ENCODE data around the gene RPL35.
"Not testable (repeated sequence)": the region's sequence is repeated elsewhere in the genome, so short reads cannot be mapped to it uniquely, and the experiment has no call there.

RPL35 gene

GRCh38 chr9:124852121-124852828 lies 9.5 kb downstream of the RPL35 start:
- TF ChIP-seq ZNF274 (IDR thresholded peaks at IDR 0.05; ENCODE audit: low read depth, low read length) = no peak
- no peak for TF ChIP-seq SUZ12 (IDR thresholded peaks at IDR 0.05; ENCODE audit: extremely low read depth, insufficient read depth, insufficient read length)
- Histone ChIP-seq H3K4me1 (ENCODE audit: insufficient read depth, insufficient read length) (peaks cover 22% of the 10 kb centered on the region), H3K9ac (ENCODE audit: insufficient read length, low read depth) (peak overlapping the region; percentile 77), H3K27me3 (ENCODE audit: insufficient read depth, insufficient read length) (no peaks in the 10 kb centered on the region), H3K36me3 (ENCODE audit: insufficient read depth, insufficient read length, low read length) (peaks cover 20% of the 10 kb centered on the region), H3K9me3 (ENCODE audit: insufficient read depth, low read length) (no peaks in the 10 kb centered on the region), H3K4me3 (ENCODE audit: insufficient read length, low read depth) (peak overlapping the region; percentile 40)
- no peak for DNase-seq (ENCODE audit: low read depth, low spot score)

- Histone ChIP-seq H3K9ac (ENCODE audit: insufficient read length, low read depth) (no peak overlapping the region), H3K4me3 (ENCODE audit: insufficient read length, low read depth) (no peak overlapping the region), H3K9me3 (ENCODE audit: insufficient read depth, low read length) (no peaks in the 10 kb centered on the region), H3K27me3 (ENCODE audit: insufficient read depth, insufficient read length) (no peaks in the 10 kb centered on the region), H3K4me1 (ENCODE audit: insufficient read depth, insufficient read length) (peaks cover 11% of the 10 kb centered on the region), H3K36me3 (ENCODE audit: insufficient read depth, insufficient read length, low read length) (no peaks in the 10 kb centered on the region)
- TF ChIP-seq SUZ12 (IDR thresholded peaks at IDR 0.05; ENCODE audit: extremely low read depth, insufficient read depth, insufficient read length) = no peak
- DNase-seq (ENCODE audit: low read depth, low spot score) = no peak
Measured at GRCh38 chr9:124849801-124850200, 12.0 kb downstream of the RPL35 start.

DNA sequence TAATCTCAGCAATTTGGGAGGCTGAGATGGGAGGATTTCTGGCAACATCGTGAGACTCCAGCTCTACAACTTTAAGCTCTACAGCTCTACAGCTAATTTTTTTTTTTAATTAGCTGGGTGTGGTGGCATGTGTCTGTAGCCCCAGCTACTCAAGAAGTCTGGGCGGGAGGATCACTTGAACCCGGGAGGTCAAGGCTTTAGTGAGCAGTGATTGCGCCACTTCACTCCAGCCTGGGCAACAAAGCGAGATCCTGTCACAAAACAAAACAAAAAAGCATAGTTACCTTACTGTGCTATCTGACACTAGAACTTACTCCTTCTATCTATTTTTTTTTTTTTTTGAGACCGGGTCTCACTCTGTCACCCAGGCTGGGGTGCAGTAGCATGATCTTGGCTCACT lies 14.8 kb downstream of the RPL35 start:
- H3K27me3 ChIP-seq (ENCODE audit: insufficient read depth, insufficient read length) = no peaks in the 10 kb centered on the region
- TF ChIP-seq YY1 (IDR thresholded peaks at IDR 0.05; ENCODE audit: insufficient read depth, insufficient read length) (no peak), SUZ12 (IDR thresholded peaks at IDR 0.05; ENCODE audit: extremely low read depth, insufficient read depth, insufficient read length) (no peak), ZNF274 (IDR thresholded peaks at IDR 0.05; ENCODE audit: low read depth, low read length) (no peak)
- no peaks in the 10 kb centered on the region for H3K9me3 ChIP-seq (ENCODE audit: insufficient read depth, low read length)
- no peak overlapping the region for H3K4me3 ChIP-seq (ENCODE audit: insufficient read length, low read depth)
- DNase-seq (ENCODE audit: low read depth, low spot score) = no peak
- H3K9ac ChIP-seq (ENCODE audit: insufficient read length, low read depth) = no peak overlapping the region
- H3K4me1 ChIP-seq (ENCODE audit: insufficient read depth, insufficient read length) = peaks cover 6% of the 10 kb centered on the region
- no peaks in the 10 kb centered on the region for H3K36me3 ChIP-seq (ENCODE audit: insufficient read depth, insufficient read length, low read length)

DNA sequence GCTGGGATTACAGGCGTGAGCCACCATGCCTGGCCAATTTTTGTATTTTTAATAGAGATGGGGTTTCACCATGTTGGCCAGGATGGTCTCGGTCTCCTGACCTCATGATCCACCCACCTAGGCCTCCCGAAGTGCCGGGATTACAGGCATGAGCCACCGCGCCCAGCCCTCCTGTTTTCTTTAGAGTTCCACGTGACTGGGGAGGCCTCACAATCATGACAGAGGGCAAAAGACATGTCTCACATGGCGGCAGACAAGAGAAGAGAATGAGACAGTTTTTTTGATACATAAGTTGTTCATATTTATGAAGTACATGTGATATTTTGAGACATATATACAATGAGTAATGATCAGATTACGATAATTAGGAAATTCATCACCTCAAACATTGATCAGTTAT lies 15.3 kb downstream of the RPL35 start:
- H3K9ac ChIP-seq (ENCODE audit: insufficient read length, low read depth); H3K27me3 ChIP-seq (ENCODE audit: insufficient read depth, insufficient read length); H3K4me1 ChIP-seq (ENCODE audit: insufficient read depth, insufficient read length); H3K36me3 ChIP-seq (ENCODE audit: insufficient read depth, insufficient read length, low read length); H3K4me3 ChIP-seq (ENCODE audit: insufficient read length, low read depth); H3K9me3 ChIP-seq (ENCODE audit: insufficient read depth, low read length); DNase-seq (ENCODE audit: low read depth, low spot score): not testable (repeated sequence)

DNA sequence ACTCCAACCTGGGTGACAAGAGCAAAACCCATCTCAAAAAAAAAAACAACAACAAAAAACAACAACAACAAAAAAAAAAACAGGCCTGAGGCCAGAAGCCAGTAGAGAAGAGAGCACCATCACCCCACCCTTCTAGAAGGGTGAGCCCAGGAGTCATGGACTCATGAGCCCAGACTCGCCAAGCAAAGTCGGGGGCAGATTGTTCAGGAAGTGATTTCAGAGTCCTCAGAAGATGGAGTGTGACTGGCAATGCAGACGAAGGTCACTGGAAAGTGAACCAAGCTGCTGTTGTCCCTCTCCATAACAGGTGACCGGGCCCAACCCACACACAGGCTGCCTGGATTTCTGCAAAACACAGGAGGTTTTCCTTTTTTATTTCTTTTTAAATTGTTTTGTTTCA lies 17.5 kb downstream of the RPL35 start:
- Histone ChIP-seq H3K36me3 (ENCODE audit: insufficient read depth, insufficient read length, low read length) (no peaks in the 10 kb centered on the region), H3K4me1 (ENCODE audit: insufficient read depth, insufficient read length) (peaks cover 8% of the 10 kb centered on the region), H3K27me3 (ENCODE audit: insufficient read depth, insufficient read length) (no peaks in the 10 kb centered on the region), H3K9me3 (ENCODE audit: insufficient read depth, low read length) (no peaks in the 10 kb centered on the region), H3K9ac (ENCODE audit: insufficient read length, low read depth) (no peak overlapping the region), H3K4me3 (ENCODE audit: insufficient read length, low read depth) (no peak overlapping the region)
- no peak for TF ChIP-seq YY1 (IDR thresholded peaks at IDR 0.05; ENCODE audit: insufficient read depth, insufficient read length)
- no peak for TF ChIP-seq ZNF274 (IDR thresholded peaks at IDR 0.05; ENCODE audit: low read depth, low read length)
- TF ChIP-seq SUZ12 (IDR thresholded peaks at IDR 0.05; ENCODE audit: extremely low read depth, insufficient read depth, insufficient read length) = no peak
- DNase-seq (ENCODE audit: low read depth, low spot score) = no peak

DNA sequence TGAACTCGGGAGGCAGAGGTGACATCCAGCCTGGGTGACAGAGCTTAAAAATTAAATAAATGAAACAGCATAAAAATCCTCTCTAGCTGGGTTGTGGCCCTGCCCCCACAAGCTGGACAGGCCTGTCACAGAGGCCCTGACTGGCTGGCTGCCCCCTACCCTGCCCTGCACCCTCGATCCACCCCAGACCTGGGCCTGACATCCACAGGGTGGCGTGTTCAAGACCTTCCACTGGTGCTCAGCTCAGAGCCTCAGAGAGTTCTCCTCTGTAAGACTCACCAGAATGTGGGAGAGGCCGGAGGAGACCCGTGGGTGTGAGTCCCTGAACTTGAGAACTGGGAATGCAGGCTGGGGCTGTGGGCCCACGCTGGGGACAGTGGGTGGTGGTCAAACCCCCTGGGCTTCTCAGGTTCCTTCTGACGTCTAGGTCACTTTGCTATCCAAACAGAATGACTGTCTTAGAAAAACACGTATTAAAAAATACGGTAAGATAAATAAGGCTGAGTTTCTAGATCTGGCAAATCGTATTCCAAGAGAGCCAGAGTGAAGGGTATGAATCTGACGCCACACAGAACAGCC lies 18.2 kb downstream of the RPL35 start:
- H3K27me3 ChIP-seq (ENCODE audit: insufficient read depth, insufficient read length) = no peaks in the 10 kb centered on the region
- no peaks in the 10 kb centered on the region for H3K9me3 ChIP-seq (ENCODE audit: insufficient read depth, low read length)
- DNase-seq (ENCODE audit: low read depth, low spot score) = no peak
- no peak overlapping the region for H3K4me3 ChIP-seq (ENCODE audit: insufficient read length, low read depth)
- no peak for TF ChIP-seq SUZ12 (IDR thresholded peaks at IDR 0.05; ENCODE audit: extremely low read depth, insufficient read depth, insufficient read length)
- TF ChIP-seq YY1 (IDR thresholded peaks at IDR 0.05; ENCODE audit: insufficient read depth, insufficient read length) = no peak
- TF ChIP-seq ZNF274 (IDR thresholded peaks at IDR 0.05; ENCODE audit: low read depth, low read length) = no peak
- peaks cover 5% of the 10 kb centered on the region for H3K4me1 ChIP-seq (ENCODE audit: insufficient read depth, insufficient read length)
- H3K9ac ChIP-seq (ENCODE audit: insufficient read length, low read depth) = no peak overlapping the region
- H3K36me3 ChIP-seq (ENCODE audit: insufficient read depth, insufficient read length, low read length) = no peaks in the 10 kb centered on the region

DNA sequence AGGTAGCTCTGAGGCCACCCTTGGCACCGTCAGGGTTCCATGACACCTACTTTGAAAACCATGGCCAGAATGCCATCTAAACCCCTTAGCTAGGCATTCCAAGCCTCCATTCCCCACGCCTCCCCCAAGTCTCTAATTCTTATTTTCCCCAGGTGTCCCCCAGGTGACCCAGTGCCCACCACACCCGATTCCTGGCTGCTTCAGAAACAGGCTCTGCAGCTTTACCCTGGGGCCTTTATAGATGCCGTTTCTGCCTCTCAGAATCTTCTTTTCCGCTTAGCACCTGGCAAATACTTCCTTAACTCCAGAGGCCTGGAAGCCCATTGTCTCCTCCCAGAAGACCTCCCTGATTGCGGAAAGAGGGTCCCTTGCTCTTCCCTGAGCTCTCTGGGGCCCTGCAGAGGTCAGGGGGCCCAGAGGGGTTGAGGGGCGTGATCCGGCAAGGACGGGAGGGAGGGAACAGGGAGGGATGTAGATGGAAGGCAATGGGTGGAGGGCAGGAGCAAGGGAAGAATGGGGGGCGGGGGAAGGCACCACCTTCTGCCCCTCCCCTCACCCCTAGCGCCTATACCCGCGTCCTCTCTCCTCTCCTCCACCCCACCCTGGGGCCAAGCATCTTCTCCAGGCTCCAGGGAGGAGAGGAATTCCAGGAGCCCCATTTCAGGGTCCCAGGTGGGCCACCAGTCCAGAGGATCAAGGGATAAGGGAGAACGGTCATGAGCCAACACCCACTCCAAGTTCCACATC lies 20.5 kb downstream of the RPL35 start:
- TF ChIP-seq SUZ12 (IDR thresholded peaks at IDR 0.05; ENCODE audit: extremely low read depth, insufficient read depth, insufficient read length) (no peak), ZNF274 (IDR thresholded peaks at IDR 0.05; ENCODE audit: low read depth, low read length) (no peak), YY1 (IDR thresholded peaks at IDR 0.05; ENCODE audit: insufficient read depth, insufficient read length) (no peak)
- no peak overlapping the region for H3K9ac ChIP-seq (ENCODE audit: insufficient read length, low read depth)

More for the DNA sequence above, 20.5 kb downstream of the RPL35 start:
- H3K4me3 ChIP-seq (ENCODE audit: insufficient read length, low read depth) = no peak overlapping the region
- H3K36me3 ChIP-seq (ENCODE audit: insufficient read depth, insufficient read length, low read length) = no peaks in the 10 kb centered on the region
- no peaks in the 10 kb centered on the region for H3K27me3 ChIP-seq (ENCODE audit: insufficient read depth, insufficient read length)
- no peaks in the 10 kb centered on the region for H3K9me3 ChIP-seq (ENCODE audit: insufficient read depth, low read length)
- no peak for DNase-seq (ENCODE audit: low read depth, low spot score)
- H3K4me1 ChIP-seq (ENCODE audit: insufficient read depth, insufficient read length) = peaks cover 5% of the 10 kb centered on the region
